HepG2 (cell line): ENCODE measurements around the gene RAD54L2. TPM values are rescaled to one million over a fixed set of nuclear protein-coding genes. Genes with fewer than 3 reads are reported as not detected.

ENCODE experiments used
- ATAC-seq: fragments of 200-7000 bp; cut with Tn5 transposase; 3 replicates; pipeline ENCODE4 v1.9.1; 2020; ENCODE audit warnings: mild to moderate bottlenecking, moderate library complexity
- BruUV-seq: library from RNA; stranded (reverse); fragments of 400-500 nt; replicated peaks from 2 replicates; lab custom pipeline; 2021; lab: Mats Ljungman, UMichigan
- CTCF ChIA-PET: fragments of 300-600 bp; formaldehyde crosslinking; extraction: SDS; loops from one replicate; lab custom pipeline; 2021; ENCODE audit warnings: low total read pairs, inconsistent platforms, low intra/inter-chr PET ratio; lab: Yijun Ruan, JAX
- POLR2A ChIA-PET: fragments of 350-600 bp; sonication (Branson Sonifier 250); formaldehyde crosslinking; loops from one replicate; lab custom pipeline; 2020; ENCODE audit warnings: antibody characterized with exemption, inconsistent platforms; lab: Yijun Ruan, JAX
- DNase-seq: peaks from one replicate; pipeline ENCODE4 v3.0.0-alpha.2; 2015; ENCODE audit warnings: low spot score
- FAIRE-seq: peaks from 3 replicates; lab custom pipeline; 2011; peaks lifted over from hg19 to GRCh38; lab: Jason Lieb, UNC
- H2AFZ ChIP-seq: one replicate; pipeline ENCODE4 v1.6.1; 2011; ENCODE audit warnings: low read length, inconsistent platforms
- H3K27ac ChIP-seq: fragments of 300-600 bp; 3 replicates; pipeline ENCODE4 v1.8.0; 2011; ENCODE audit warnings: mixed run types, mild to moderate bottlenecking, mixed read lengths, low read length, inconsistent platforms; ENCODE audit not compliant: insufficient read depth; ENCODE audit errors: extremely low read length
- H3K27me3 ChIP-seq, 2 experiments: fragments of 200-600 bp in 1 of 2; 2 replicates in 1 of 2; 3 replicates in 1 of 2; pipeline versions ENCODE4 v1.6.0 to v1.8.0; 2011; ENCODE audit warnings: low read length in 2 of 2, mild to moderate bottlenecking in 2 of 2, moderate library complexity in 2 of 2, inconsistent platforms in 1 of 2; ENCODE audit not compliant: insufficient read depth in 2 of 2, control insufficient read depth in 1 of 2
- H3K36me3 ChIP-seq, 2 experiments: fragments of 200-600 bp in 1 of 2; replicated peaks in 1 of 2; 2 replicates in 1 of 2; 3 replicates in 1 of 2; pipeline versions ENCODE4 v1.5.1 to v1.8.0; 2011; ENCODE audit warnings: low read length in 2 of 2, inconsistent platforms in 1 of 2; ENCODE audit not compliant: insufficient read depth in 2 of 2, control insufficient read depth in 1 of 2
- H3K4me1 ChIP-seq: 2 replicates; pipeline ENCODE4 v1.5.1; 2012; ENCODE audit warnings: low read length, inconsistent platforms; ENCODE audit not compliant: insufficient read depth
- H3K4me2 ChIP-seq: 2 replicates; pipeline ENCODE4 v1.6.0; 2011; ENCODE audit warnings: low read depth, low read length, inconsistent platforms
- H3K4me3 ChIP-seq, 3 experiments: fragments of 200-600 bp in 1 of 3; sonication (generic), shearing (Covaris generic) in 1 of 3; replicated peaks in 1 of 3; 2 replicates each; pipeline ENCODE4 v1.5.1; 2011 to 2016; ENCODE audit warnings: low read length in 3 of 3, inconsistent platforms in 2 of 3, low read depth in 2 of 3, mild to moderate bottlenecking in 2 of 3, control low read depth in 1 of 3, mixed read lengths in 1 of 3; ENCODE audit not compliant: insufficient read depth in 1 of 3
- H3K79me2 ChIP-seq: one replicate; pipeline ENCODE4 v1.6.1; 2011; ENCODE audit warnings: low read length, inconsistent platforms; ENCODE audit not compliant: insufficient read depth
- H3K9ac ChIP-seq: 2 replicates; pipeline ENCODE4 v1.6.0; 2011; ENCODE audit warnings: mild to moderate bottlenecking, low read depth, low read length, inconsistent platforms; ENCODE audit not compliant: insufficient read depth
- H3K9me3 ChIP-seq: 2 replicates; pipeline ENCODE4 v1.5.1; 2012; ENCODE audit warnings: mild to moderate bottlenecking, low read length
- H4K20me1 ChIP-seq: 2 replicates; pipeline ENCODE4 v1.6.0; 2011; ENCODE audit warnings: inconsistent platforms, mild to moderate bottlenecking, low read length, moderate library complexity; ENCODE audit not compliant: insufficient read depth
- BHLHE40 ChIP-seq: IDR thresholded peaks from 2 replicates; pipeline ENCODE4 v1.6.1; 2011; ENCODE audit warnings: low read length, improper control_type of control experiment
- IRX3 ChIP-seq: sonication (generic); formaldehyde crosslinking; IDR thresholded peaks from 2 replicates; pipeline ENCODE4 v1.8.1; 2023; ENCODE audit warnings: mild to moderate bottlenecking, low read depth, missing genetic modification reagents, borderline replicate concordance
- RERE ChIP-seq: IDR thresholded peaks from 2 replicates; pipeline ENCODE4 v1.6.1; 2016; ENCODE audit warnings: low read depth, missing genetic modification reagents, missing compliant biosample characterization
- REXO4 ChIP-seq: sonication (generic); formaldehyde crosslinking; IDR thresholded peaks from 2 replicates; pipeline ENCODE4 v1.8.0; 2022; ENCODE audit warnings: missing genetic modification reagents, mild to moderate bottlenecking, borderline replicate concordance
- RFXANK ChIP-seq: IDR thresholded peaks from 2 replicates; pipeline ENCODE4 v1.6.1; 2016
- SIX4 ChIP-seq: sonication (generic); formaldehyde crosslinking; IDR thresholded peaks from 2 replicates; pipeline ENCODE4 v1.4.0; 2020; ENCODE audit warnings: missing genetic modification reagents
- TERF1 ChIP-seq: sonication (generic); formaldehyde crosslinking; IDR thresholded peaks from 2 replicates; pipeline ENCODE4 v1.8.0; 2022; ENCODE audit warnings: mild to moderate bottlenecking, missing genetic modification reagents, moderate library complexity
- ZNF20 ChIP-seq: sonication (generic); formaldehyde crosslinking; IDR thresholded peaks from 2 replicates; pipeline ENCODE4 v1.4.0; 2020; ENCODE audit warnings: mild to moderate bottlenecking, moderate library complexity, missing genetic modification reagents
- ZNF260 ChIP-seq: sonication (generic); formaldehyde crosslinking; IDR thresholded peaks from 2 replicates; pipeline ENCODE4 v1.4.0; 2020; ENCODE audit warnings: missing genetic modification reagents, low read depth, mild to moderate bottlenecking, borderline replicate concordance
- ZNF292 ChIP-seq: sonication (generic); formaldehyde crosslinking; IDR thresholded peaks from 2 replicates; pipeline ENCODE4 v1.8.1; 2022; ENCODE audit warnings: mild to moderate bottlenecking, low read depth, missing genetic modification reagents, borderline replicate concordance
- ZNF30 ChIP-seq: sonication (generic); formaldehyde crosslinking; IDR thresholded peaks from 2 replicates; pipeline ENCODE4 v1.5.0; 2020; ENCODE audit warnings: mild to moderate bottlenecking, missing genetic modification reagents
- ZNF431 ChIP-seq: sonication (generic); formaldehyde crosslinking; IDR thresholded peaks from 2 replicates; pipeline ENCODE4 v1.9.0; 2022; ENCODE audit warnings: missing genetic modification reagents, low read depth, mild to moderate bottlenecking, borderline replicate concordance
- ZNF720 ChIP-seq: sonication (generic); formaldehyde crosslinking; IDR thresholded peaks from 2 replicates; pipeline ENCODE4 v1.4.0; 2020; ENCODE audit warnings: missing genetic modification reagents
- ZNF841 ChIP-seq: sonication (generic); formaldehyde crosslinking; IDR thresholded peaks from 2 replicates; pipeline ENCODE4 v1.8.1; 2023; ENCODE audit warnings: missing genetic modification reagents, borderline replicate concordance
- WGBS: methylation state at CpG from one replicate; pipeline ENCODE4 v1.1.6; 2017; ENCODE audit warnings: low lambda C conversion rate; 5-methylcytosine and 5-hydroxymethylcytosine counted together
- in situ Hi-C: cut with HindIII; loops from 2 replicates; pipeline ENCODE4 v1.10.0; 2017; ENCODE audit warnings: low pct_unique_long_range_greater_than_20kb; ENCODE audit not compliant: extremely low pct_ligation_motif_present
- intact Hi-C: fragments of 100-400 bp; cut with micrococcal nuclease; formaldehyde crosslinking; loops from one replicate; pipeline ENCODE4 v1.10.0; 2022; ENCODE audit not compliant: unreplicated experiment
- polyA plus RNA-seq, 8 experiments: library from polyadenylated mRNA; depleted of rRNA in 3 of 8; stranded (reverse) in 7 of 8; unstranded in 1 of 8; fragments of >200 nt; fragmentation: Illumina TruSeq in 4 of 8; extraction: Trizol in 4 of 8; gene quantifications; 2 replicates each; pipeline versions ENCODE4 v1.2.1 to v1.2.3, GENCODE V29; 2011 to 2016; ENCODE audit warnings: low read depth in 4 of 8, missing spikeins in 1 of 8, mixed read lengths in 1 of 8; ENCODE audit not compliant: insufficient read depth in 1 of 8
- total RNA-seq, 5 experiments: library from RNA; depleted of rRNA; stranded (reverse); fragments of >200 nt; fragmentation: Illumina TruSeq; extraction: Trizol; gene quantifications; 2 replicates each; pipeline ENCODE4 v1.2.3, GENCODE V29; 2016; ENCODE audit warnings: low read depth in 1 of 5

The RAD54L2 gene
- total and polyA plus RNA-seq, 2 of the 13 experiments (the other 11 are each of a cell fraction or from before 2014, with no cell fraction given): 5.5 to 14.8 TPM

GRCh38 chr3:51568036-51568435 is 29.5 kb downstream of the RAD54L2 start:
- no TSS peak for BruUV-seq
- Histone ChIP-seq H4K20me1 (no peaks in the 10 kb centered on the region; the same call in 1 of the 2 replicates), H3K36me3 (peaks cover 0 to 3% of the 10 kb centered on the region in 2 experiments; a peak in 1 of 5 replicates), H3K9ac (no peak overlapping the region), H3K79me2 (peaks cover 18% of the 10 kb centered on the region), H3K4me2 (no peak overlapping the region), H3K27me3 (no peaks in the 10 kb centered on the region), H2AFZ (no peak overlapping the region), H3K27ac (no peak overlapping the region), H3K4me1 (peaks cover 10% of the 10 kb centered on the region; the same call in 1 of the 2 replicates), H3K9me3 (no peaks in the 10 kb centered on the region), H3K4me3 (no peak overlapping the region)
- in situ Hi-C loops (no loop called here), intact Hi-C loops (no loop called here)
- no peak for ATAC-seq
- no peak for FAIRE-seq
- TF ChIP-seq BHLHE40 (no peak), REXO4 (no peak), ZNF841 (CRISPR knock-in tag) (no peak), ZNF20 (CRISPR knock-in tag) (no peak), SIX4 (CRISPR knock-in tag) (no peak), ZNF30 (CRISPR knock-in tag) (no peak), ZNF292 (CRISPR knock-in tag) (no peak), IRX3 (CRISPR knock-in tag) (no peak), ZNF431 (CRISPR knock-in tag) (no peak), ZNF720 (CRISPR knock-in tag) (no peak)
- POLR2A ChIA-PET: no interaction called here
- 64% methylated on average over 2 of the region's 2 CpGs for WGBS
- CTCF ChIA-PET: no interaction called here
- no peak for DNase-seq

- CTCF ChIA-PET: no interaction called here
- no TSS peak for BruUV-seq
- Histone ChIP-seq H3K4me2 (no peak overlapping the region), H3K27ac (no peak overlapping the region), H3K36me3 (peaks cover 0 to 5% of the 10 kb centered on the region in 2 experiments; a peak in 1 of 5 replicates), H4K20me1 (no peaks in the 10 kb centered on the region; the same call in 1 of the 2 replicates), H3K9me3 (no peaks in the 10 kb centered on the region), H3K27me3 (no peaks in the 10 kb centered on the region), H3K4me1 (peaks cover 10% of the 10 kb centered on the region; the same call in 1 of the 2 replicates), H3K4me3 (no peak overlapping the region), H2AFZ (no peak overlapping the region), H3K9ac (no peak overlapping the region), H3K79me2 (peaks cover 18% of the 10 kb centered on the region)
- in situ Hi-C loops: no loop called here
- ATAC-seq (no peak), DNase-seq (no peak), FAIRE-seq (no peak)
- POLR2A ChIA-PET: no interaction called here
- intact Hi-C loops: no loop called here
- no peak for TF ChIP-seq ZNF260 (CRISPR knock-in tag)
- TF ChIP-seq RERE (CRISPR knock-in tag): no peak
- TF ChIP-seq TERF1 (CRISPR knock-in tag): no peak
- no peak for TF ChIP-seq RFXANK (CRISPR knock-in tag)
Observed at GRCh38 chr3:51568996-51569395, 30.5 kb downstream of the RAD54L2 start.
